Measurements from ENCODE around the gene CSAD. TPM values are rescaled to one million over a fixed set of nuclear protein-coding genes. Genes with fewer than 3 reads are reported as not detected.

The CSAD gene
- total and polyA plus RNA-seq, 2 donors (not counting 1 experiment from before 2014, with no cell fraction given), result 57.0 to 64.6 TPM

GRCh38 chr12:53122961-53123468 is 57.7 kb downstream of the CSAD start:
- no peak for ATAC-seq (ENCODE audit: low read depth)

More at GRCh38 chr12:53122961-53123468, 57.7 kb downstream of the CSAD start:
- TF ChIP-seq EZH2 (IDR thresholded peaks at IDR 0.05; ENCODE audit: borderline replicate concordance, insufficient read depth, low read depth, low read length, poor library complexity, severe bottlenecking), result no peak
- TF ChIP-seq, protein P1, sequence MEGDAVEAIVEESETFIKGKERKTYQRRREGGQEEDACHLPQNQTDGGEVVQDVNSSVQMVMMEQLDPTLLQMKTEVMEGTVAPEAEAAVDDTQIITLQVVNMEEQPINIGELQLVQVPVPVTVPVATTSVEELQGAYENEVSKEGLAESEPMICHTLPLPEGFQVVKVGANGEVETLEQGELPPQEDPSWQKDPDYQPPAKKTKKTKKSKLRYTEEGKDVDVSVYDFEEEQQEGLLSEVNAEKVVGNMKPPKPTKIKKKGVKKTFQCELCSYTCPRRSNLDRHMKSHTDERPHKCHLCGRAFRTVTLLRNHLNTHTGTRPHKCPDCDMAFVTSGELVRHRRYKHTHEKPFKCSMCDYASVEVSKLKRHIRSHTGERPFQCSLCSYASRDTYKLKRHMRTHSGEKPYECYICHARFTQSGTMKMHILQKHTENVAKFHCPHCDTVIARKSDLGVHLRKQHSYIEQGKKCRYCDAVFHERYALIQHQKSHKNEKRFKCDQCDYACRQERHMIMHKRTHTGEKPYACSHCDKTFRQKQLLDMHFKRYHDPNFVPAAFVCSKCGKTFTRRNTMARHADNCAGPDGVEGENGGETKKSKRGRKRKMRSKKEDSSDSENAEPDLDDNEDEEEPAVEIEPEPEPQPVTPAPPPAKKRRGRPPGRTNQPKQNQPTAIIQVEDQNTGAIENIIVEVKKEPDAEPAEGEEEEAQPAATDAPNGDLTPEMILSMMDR (IDR thresholded peaks at IDR 0.05), result no peak
- Histone ChIP-seq H3K9ac (ENCODE audit: low read length) (no peak overlapping the region), H3K4me1 (ENCODE audit: control insufficient read depth in 2 of 2, insufficient read depth in 2 of 2, low read length in 2 of 2) (no peaks in the 10 kb centered on the region), H3K27me3 (replicated peaks in 1 of 4; ENCODE audit: control extremely low read depth in 1 of 4, control insufficient read depth in 3 of 4, insufficient read depth in 4 of 4, low read length in 3 of 4) (peaks cover 0 to 2% (median 0%) of the 10 kb centered on the region in 4 experiments), H3K4me2 (replicated peaks; ENCODE audit: low read depth, low read length, poor library complexity, severe bottlenecking) (no peak overlapping the region), H4K20me1 (ENCODE audit: control insufficient read depth, insufficient read depth, low read length, poor library complexity, severe bottlenecking) (no peaks in the 10 kb centered on the region), H3K36me3 (replicated peaks in 1 of 2; ENCODE audit: control extremely low read depth in 1 of 2, control insufficient read depth in 1 of 2, extremely low read depth in 1 of 2, insufficient read depth in 2 of 2, low read length in 1 of 2) (no peaks in the 10 kb centered on the region), H3K79me2 (ENCODE audit: control insufficient read depth, insufficient read depth, low read length) (no peaks in the 10 kb centered on the region), H2AFZ (ENCODE audit: insufficient read depth, low read depth, low read length, poor library complexity, severe bottlenecking) (no peak overlapping the region), H3K27ac (ENCODE audit: low read length in 2 of 2) (no peak overlapping the region), H3K4me3 (ENCODE audit: control extremely low read depth in 1 of 5, extremely low read depth in 1 of 5, insufficient read depth in 1 of 5, low read depth in 2 of 5, low read length in 4 of 5) (no peak overlapping the region), H3K9me3 (ENCODE audit: control extremely low read depth in 1 of 3, control insufficient read depth in 2 of 3, insufficient read depth in 1 of 3, low read length in 2 of 3) (no peaks in the 10 kb centered on the region)
- Mint-ChIP-seq H3K27me3 (peaks cover 16% of the 10 kb centered on the region), H3K9me3 (ENCODE audit: insufficient read depth) (no peaks in the 10 kb centered on the region), H3K4me1 (no peaks in the 10 kb centered on the region), H3K4me3 (no peak overlapping the region), H3K27ac (no peak overlapping the region)
- DNase-seq, result no peak
- ChIA-PET POLR2A (no interaction called here), CTCF (interaction anchor here (0.6 kb wide), 1 partner anchor 36 kb away, joined by 3 read pairs; no protein-coding TSS in a partner anchor)
- WGBS (ENCODE audit: insufficient coverage), result 96% methylated on average over 4 of the region's 10 CpGs
- intact Hi-C loops (cut with micrococcal nuclease), result no loop called here
